GM18520 (cell line): Measurements from ENCODE around the gene STPG4.

ENCODE experiments used
- ATAC-seq: cut with Tn5 transposase; IDR thresholded peaks from one replicate; pipeline ENCODE4 v1.9.1; 2021; ENCODE audit not compliant: unreplicated experiment

The STPG4 gene

GRCh38 chr2:47056868-47057686 is 98.0 kb downstream of the STPG4 start:
- no peak for ATAC-seq

GRCh38 chr2:47056374-47056773 is 98.7 kb downstream of the STPG4 start:
- ATAC-seq: no peak

GRCh38 chr2:47054868-47055267 is 100.2 kb downstream of the STPG4 start:
- no peak for ATAC-seq

GRCh38 chr2:47054036-47054555 is 101.0 kb downstream of the STPG4 start:
- ATAC-seq: no peak

- no peak for ATAC-seq
Observed at GRCh38 chr2:47052847-47053246, 102.3 kb downstream of the STPG4 start.

- no peak for ATAC-seq
Observed at GRCh38 chr2:47051562-47051961, 103.5 kb downstream of the STPG4 start.

- no peak for ATAC-seq
Observed at GRCh38 chr2:47050762-47051161, 104.3 kb downstream of the STPG4 start.

- no peak for ATAC-seq
Observed at GRCh38 chr2:47050021-47050760, 104.9 kb downstream of the STPG4 start.

- ATAC-seq: no peak
Observed at GRCh38 chr2:47049502-47049901, 105.6 kb downstream of the STPG4 start.

GRCh38 chr2:47048801-47049480 is 106.2 kb downstream of the STPG4 start:
- ATAC-seq: no peak

- ATAC-seq: no peak
Observed at GRCh38 chr2:47046271-47046670, 108.8 kb downstream of the STPG4 start.

- no peak for ATAC-seq
Observed at GRCh38 chr2:47043891-47044239, 111.2 kb downstream of the STPG4 start.

GRCh38 chr2:47043142-47043890 is 111.8 kb downstream of the STPG4 start:
- ATAC-seq: no peak

GRCh38 chr2:47041891-47042684 is 113.0 kb downstream of the STPG4 start:
- no peak for ATAC-seq

- no peak for ATAC-seq
Observed at GRCh38 chr2:47041063-47041462, 114.0 kb downstream of the STPG4 start.

- ATAC-seq: no peak
Observed at GRCh38 chr2:47040651-47041050, 114.5 kb downstream of the STPG4 start.

GRCh38 chr2:47039913-47040562 is 115.1 kb downstream of the STPG4 start:
- ATAC-seq: no peak

- no peak for ATAC-seq
Observed at GRCh38 chr2:47039489-47039870, 115.6 kb downstream of the STPG4 start.

GRCh38 chr2:47038656-47039488 is 116.2 kb downstream of the STPG4 start:
- no peak for ATAC-seq
